ENCODE data around the gene ZNF224.
A peak's percentile ranks its signal among the peaks of the same experiment; 100 is the strongest.
"Not testable (repeated sequence)": the region's sequence is repeated elsewhere in the genome, so short reads cannot be mapped to it uniquely, and the experiment has no call there.

ZNF224 gene

GRCh38 chr19:44093931-44094765 lies at the start of gene ZNF224:
Gene ZNF224, plus strand, starts transcription at chr19:44094361. Its CDS starts 3,513 bp downstream, at chr19:44097874.
- peak; percentile 89 for DNase-seq (ENCODE audit: low spot score)

GRCh38 chr19:44050740-44051649 lies 43.2 kb upstream of the ZNF224 start:
- DNase-seq (ENCODE audit: low spot score) = no peak

DNA sequence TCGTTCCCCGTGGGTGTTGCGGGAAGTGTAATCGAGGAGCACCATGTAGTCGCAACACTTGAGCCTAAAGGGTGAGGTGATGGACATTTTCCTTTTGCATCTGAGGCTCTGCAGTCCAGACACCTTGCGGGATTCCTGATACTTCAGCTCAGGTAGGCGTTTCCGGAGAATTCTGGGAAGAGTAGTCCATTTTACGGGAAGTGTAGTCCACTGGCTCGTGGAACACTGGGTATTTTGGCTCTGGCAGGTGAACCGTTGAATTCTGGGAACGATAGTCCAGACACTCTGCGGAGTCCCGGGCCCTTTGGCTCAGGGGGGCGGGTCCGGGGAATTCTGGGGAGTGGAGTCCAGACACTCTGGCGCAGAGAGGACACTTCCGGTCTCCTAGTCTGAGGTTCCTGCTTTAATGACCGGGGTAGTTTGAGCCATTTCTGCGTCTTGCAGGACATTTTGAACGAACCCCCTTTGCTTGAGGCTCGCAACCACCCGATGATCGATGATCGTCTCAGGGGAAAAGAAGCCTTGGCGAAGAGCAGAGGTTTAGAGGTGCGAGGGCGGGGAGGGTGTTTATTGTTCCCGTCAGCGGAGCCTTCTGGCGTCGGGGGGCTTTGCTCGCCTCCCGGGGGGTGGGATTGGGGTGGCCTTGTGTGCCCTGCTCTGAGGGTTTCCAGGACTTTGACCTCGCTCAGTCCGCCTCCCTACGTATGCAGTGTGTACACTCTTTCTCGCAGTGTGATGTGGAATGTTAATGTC lies 42.3 kb upstream of the ZNF224 start, which contains the start of gene ZNF223:
Gene ZNF223 (plus strand): TSS at position 387 of the 753 bp plus-strand sequence. CDS start 3,141 bp downstream, outside the sequence.
- DNase-seq (ENCODE audit: low spot score) = peak; percentile 95

DNA sequence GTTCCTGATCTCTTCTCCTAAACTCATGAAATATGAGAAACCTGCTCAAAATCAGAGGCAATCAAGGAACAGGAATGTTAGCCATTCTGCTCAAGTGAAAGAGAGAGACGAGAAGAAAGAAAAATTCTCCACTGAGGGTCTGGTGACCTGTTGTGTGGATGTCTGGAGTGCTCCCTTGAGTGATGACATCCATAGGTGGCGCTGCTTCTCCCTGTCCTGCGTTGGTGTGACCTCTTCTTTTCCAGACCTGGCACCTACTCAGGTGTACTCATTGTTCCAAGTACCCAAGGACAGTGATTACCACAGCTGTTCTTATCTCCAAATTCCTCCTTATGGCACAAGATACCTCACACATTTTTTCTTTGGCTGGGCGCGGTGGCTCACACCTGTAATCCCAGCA lies 38.3 kb upstream of the ZNF224 start:
- no peak for DNase-seq (ENCODE audit: low spot score)

- no peak for DNase-seq (ENCODE audit: low spot score)
These were observed 34.9 kb upstream of the ZNF224 start for GRCh38 chr19:44059229-44059628.

DNA sequence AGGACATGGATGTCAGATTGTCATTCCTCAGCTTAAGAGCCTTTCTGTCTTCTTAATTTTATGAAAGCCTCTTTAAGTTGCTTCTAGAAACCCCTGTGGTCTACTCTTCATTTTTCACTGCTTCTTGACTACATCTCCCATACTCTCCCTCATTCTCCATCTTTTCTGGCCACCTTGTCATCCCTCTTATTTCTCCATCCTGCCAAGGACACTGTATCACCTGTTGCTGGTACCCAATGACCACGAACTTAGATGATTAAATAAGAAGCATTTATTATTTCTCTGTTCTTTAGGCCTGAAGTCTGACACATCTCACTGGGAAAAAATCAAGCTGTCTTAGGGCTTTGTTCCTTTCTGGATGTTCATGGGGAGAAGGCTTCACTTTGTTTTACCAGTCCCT lies 33.1 kb upstream of the ZNF224 start:
- DNase-seq (ENCODE audit: low spot score) = no peak

DNA sequence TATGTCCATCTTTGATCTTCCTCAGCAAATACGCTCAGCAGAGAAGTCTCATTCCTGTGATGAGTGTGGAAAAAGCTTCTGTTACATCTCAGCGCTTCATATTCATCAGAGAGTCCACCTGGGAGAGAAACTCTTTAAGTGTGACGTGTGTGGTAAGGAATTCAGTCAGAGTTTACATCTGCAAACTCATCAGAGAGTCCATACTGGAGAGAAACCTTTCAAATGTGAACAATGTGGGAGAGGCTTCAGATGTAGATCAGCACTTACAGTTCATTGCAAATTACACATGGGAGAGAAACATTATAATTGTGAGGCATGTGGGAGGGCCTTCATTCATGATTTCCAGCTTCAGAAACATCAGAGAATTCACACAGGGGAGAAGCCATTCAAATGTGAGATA lies 27.9 kb upstream of the ZNF224 start:
- DNase-seq (ENCODE audit: low spot score) = no peak

- no peak for DNase-seq (ENCODE audit: low spot score)
These were observed 24.7 kb upstream of the ZNF224 start for GRCh38 chr19:44069415-44069814.

- DNase-seq (ENCODE audit: low spot score) = peak; percentile 89
These were observed 22.2 kb upstream of the ZNF224 start, which contains the start of gene ZNF284 for GRCh38 chr19:44071824-44072542. Gene ZNF284, plus strand, starts transcription at chr19:44072159. Its CDS starts 4,231 bp downstream, at chr19:44076390.

DNA sequence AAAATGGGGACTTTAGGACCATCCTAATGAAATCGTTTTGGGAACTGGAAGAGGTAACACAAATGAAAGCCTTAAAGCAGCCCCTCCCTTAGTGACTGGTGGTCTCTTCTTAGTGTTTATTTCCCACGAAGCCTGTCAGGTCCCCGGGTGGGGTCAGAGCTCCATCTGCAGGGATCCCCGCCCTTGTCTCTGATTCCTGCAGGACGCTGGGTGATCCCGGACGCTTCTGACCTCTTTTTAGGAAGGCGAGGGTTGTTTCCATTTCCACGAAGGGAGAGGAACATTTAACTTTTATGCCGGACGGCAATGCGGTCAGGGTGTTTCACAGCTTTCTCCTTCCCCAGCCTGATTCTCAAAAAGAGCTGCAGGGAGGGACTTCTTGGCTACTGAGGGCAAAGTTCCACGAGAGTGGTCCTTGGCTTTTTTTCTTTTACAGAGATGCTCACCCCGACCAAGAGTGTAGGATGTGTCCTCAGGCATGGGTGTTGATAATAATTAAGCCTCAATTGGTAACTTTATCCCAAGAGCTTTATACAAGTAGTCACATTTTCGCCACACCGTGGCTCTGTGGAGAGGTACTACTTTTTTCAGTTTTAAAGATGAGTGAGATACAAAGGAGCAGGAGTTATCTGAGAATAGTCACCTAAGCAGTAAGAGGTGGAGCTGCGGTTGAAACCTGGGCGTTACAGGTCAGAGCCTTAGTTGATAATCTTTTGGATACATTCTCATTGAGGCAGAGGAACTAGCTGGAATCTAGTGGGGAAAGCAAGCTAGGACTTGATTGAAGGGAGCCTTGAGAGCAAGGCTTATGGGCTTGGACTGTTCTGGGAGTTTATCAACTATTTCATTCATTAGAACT lies 21.4 kb upstream of the ZNF224 start:
- peak; percentile 17 for DNase-seq (ENCODE audit: low spot score)

DNA sequence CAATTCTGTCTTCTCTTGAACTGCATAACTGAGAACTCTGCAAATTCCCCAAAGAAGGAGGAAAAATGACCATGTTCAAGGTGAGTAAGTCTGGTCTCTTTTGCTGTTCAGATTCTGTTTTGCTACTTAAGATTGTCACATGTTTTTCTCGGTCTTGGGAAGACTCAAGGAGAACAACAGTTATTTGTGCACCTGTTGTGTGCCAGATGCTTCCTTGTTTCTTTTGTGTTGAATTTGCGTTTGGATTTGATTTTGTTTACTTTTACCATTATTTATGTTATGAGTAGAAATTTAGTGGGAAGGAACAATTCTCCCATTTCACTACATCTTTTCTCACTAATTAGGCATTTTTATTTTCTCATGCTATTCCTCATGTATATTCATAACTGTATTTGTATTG lies 17.8 kb upstream of the ZNF224 start:
- DNase-seq (ENCODE audit: low spot score) = no peak

DNA sequence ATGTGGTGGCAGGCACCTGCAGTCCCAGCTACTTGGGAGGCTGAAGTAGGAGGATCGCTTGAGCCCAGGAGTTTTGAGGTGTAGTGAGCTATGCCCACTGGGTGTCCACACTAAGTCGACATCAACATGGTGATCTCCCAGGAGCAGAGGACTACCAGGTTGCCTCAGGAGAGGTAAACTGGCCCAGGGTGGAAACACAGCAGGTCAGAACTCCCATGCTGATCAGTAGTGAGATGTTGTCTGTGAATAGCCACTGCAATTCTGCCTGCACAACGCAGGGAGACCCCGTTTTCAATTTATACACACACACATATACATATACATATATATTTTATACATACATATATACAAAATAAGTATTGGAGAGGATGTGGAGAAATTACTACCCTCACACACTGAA lies 2.1 kb upstream of the ZNF224 start:
- DNase-seq (ENCODE audit: low spot score) = no peak

GRCh38 chr19:44107751-44108150 lies 13.6 kb downstream of the ZNF224 start:
- DNase-seq (ENCODE audit: low spot score) = no peak

DNA sequence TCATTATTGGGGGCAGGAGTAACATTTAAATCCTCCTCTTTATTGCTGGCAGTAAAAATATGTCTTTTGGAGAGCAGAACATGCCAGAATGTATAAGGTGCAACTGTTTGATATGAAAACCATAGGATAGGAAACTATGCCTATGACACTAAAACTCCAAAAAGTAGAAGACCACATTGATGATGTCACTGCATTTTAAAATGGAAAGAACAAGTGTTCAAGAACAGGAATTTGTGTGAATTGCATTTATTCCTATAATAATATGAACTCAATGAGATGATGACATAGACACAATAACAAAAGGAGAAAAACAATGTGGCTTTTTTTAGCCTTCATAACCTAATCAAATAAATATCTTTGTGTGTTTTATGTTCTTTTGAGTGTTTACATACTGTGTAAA lies 15.3 kb downstream of the ZNF224 start:
- DNase-seq (ENCODE audit: low spot score) = no peak

GRCh38 chr19:44111910-44112463 lies 17.8 kb downstream of the ZNF224 start:
- DNase-seq (ENCODE audit: low spot score) = peak; percentile 51

- no peak for DNase-seq (ENCODE audit: low spot score)
These were observed 18.6 kb downstream of the ZNF224 start for GRCh38 chr19:44112802-44113137.

DNA sequence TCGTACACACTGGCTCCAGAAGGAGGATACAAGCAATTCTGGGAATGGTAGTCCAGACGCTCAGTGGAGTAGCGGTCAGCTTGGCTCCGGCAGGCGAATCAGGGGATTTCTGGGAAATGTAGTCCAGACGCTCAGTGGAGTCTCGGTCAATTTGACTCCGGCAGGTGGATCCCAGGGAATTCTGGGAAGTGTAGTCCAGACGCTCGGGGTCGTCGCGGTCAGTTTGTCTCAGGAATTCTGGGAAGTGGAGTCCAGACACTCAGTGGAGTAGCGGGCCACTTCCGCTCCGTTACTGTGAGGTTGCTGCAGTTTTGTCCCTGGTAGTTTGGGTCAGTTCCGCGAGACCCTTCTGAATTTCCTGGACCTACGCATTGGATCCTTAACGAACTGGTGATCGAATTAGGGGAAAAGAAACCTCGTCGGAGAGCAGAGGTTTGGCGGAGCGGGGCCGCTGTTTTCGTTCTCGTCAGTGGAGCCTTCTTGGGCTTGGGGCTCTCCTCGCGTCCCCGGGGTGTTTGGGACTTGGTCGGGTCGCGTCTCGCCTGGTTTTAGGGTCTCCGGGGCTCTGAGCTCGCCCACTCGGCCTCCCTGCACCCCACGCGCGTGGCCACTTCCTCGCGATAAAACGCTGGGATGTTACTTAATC lies 19.1 kb downstream of the ZNF224 start, which contains the start of gene ZNF225:
Gene ZNF225 (plus strand): TSS at position 262 of the 646 bp plus-strand sequence. CDS start 2,429 bp downstream, outside the sequence.
- peak; percentile 90 for DNase-seq (ENCODE audit: low spot score)

DNA sequence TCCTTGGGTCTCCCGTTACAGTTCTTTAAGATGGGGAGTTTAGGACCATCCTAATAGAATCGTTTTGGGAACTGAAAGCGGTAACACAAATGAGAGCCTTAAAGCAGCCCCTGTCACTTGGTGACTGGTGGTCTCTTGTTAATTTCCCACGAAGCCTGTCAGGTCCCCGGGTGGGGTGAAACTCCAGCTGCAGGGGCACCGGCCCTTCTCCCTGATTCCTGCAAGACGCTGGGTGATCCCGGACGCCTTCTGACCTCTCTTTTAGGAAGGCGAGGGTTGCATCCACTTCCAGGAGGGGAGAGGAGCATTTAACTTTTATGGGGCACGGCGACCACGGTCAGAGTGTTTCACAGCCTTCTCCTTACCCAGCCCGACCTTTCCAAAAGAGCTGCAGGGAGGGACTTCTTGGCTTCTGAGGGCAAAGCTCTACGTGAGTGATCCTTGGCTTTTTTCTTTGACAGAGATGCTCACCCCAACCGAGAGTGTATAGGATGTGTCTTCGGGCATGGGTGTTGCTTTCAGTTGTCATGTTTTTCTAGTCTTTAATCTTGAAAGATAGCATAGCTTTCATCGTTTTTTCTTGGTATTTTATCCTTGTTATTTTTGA lies 19.7 kb downstream of the ZNF224 start:
- peak; percentile 16 for DNase-seq (ENCODE audit: low spot score)

DNA sequence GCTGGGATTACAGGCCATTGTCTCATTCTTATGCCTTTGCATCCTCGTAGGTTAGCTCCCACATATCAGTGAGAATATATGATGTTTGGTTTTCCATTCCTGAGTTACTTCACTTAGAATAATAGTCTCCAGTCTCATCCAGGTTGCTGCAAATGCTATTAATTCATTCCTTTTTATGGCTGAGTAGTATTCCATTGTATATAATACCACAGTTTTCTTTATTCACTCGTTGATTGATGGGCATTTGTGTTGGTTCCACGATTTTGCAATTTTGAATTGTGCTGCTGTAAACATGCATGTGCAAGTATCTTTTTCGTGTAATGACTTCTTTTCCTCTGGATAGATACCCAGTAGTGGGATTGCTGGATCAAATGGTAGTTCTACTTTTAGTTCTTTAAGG lies 27.0 kb downstream of the ZNF224 start:
- DNase-seq (ENCODE audit: low spot score) = not testable (repeated sequence)
